ENCODE data around the gene SLC25A43.

Gene SLC25A43

GRCh38 chrX:119467842-119468550 lies 68.9 kb downstream of the SLC25A43 start, which contains the start of gene SLC25A5:
TSS of gene SLC25A5 (plus strand) at chrX:119468444. CDS start at chrX:119468516, 72 bp downstream.
- Histone ChIP-seq H3K23ac (ENCODE audit: low read length) (no peak within 1 kb of the TSS), H3K36me3 (ENCODE audit: control insufficient read depth in 1 of 2, insufficient read depth in 2 of 2, low read length in 2 of 2) (peaks cover 6 to 16% of the 10 kb centered on the region in 2 experiments), H3K4me2 (ENCODE audit: low read length) (peak within 1 kb of the TSS; percentile 95), H3K4me1 (ENCODE audit: control insufficient read depth in 1 of 2, insufficient read depth in 2 of 2, low read length in 2 of 2) (peaks cover 3 to 5% of the 10 kb centered on the region in 2 experiments), H3K9ac (ENCODE audit: low read length) (peak within 1 kb of the TSS; percentile 89), H4K12ac (ENCODE audit: low read depth, low read length) (peak within 1 kb of the TSS; percentile 81), H4K91ac (ENCODE audit: low read depth, low read length) (peak within 1 kb of the TSS; percentile 80), H2BK5ac (ENCODE audit: low read depth, low read length, poor library complexity) (peak within 1 kb of the TSS; percentile 64), H3K9me3 (ENCODE audit: insufficient read depth, low read depth, low read length) (no peaks in the 10 kb centered on the region), H2AK5ac (ENCODE audit: low read length) (no peak within 1 kb of the TSS), H2BK120ac (ENCODE audit: insufficient read depth, low read length, poor library complexity) (peak within 1 kb of the TSS; percentile 75), H3K4me3 (ENCODE audit: low read depth, low read length) (peak within 1 kb of the TSS; percentile 97), H3K27ac (ENCODE audit: low read depth, low read length) (peak within 1 kb of the TSS; percentile 84), H3K14ac (ENCODE audit: low read length) (peak within 1 kb of the TSS; percentile 64), H3K27me3 (ENCODE audit: insufficient read depth, low read length) (no peaks in the 10 kb centered on the region), H2BK12ac (ENCODE audit: low read length) (no peak within 1 kb of the TSS), H3K79me1 (ENCODE audit: low read length) (peaks cover 8% of the 10 kb centered on the region), H3K4ac (ENCODE audit: low read depth, low read length) (peak within 1 kb of the TSS; percentile 70), H3K18ac (ENCODE audit: low read length) (peak within 1 kb of the TSS; percentile 93), H3K79me2 (ENCODE audit: control insufficient read depth, insufficient read depth, low read length, poor library complexity) (peaks cover 5% of the 10 kb centered on the region), H4K8ac (ENCODE audit: low read depth, low read length) (peak within 1 kb of the TSS; percentile 91), H2AFZ (ENCODE audit: insufficient read depth, low read length, poor library complexity) (peak within 1 kb of the TSS; percentile 75)
- peak; percentile 78 to 79 for DNase-seq
- no CpG with 5 or more reads among the region's 46 CpGs for WGBS (ENCODE audit: extremely low coverage, insufficient coverage, insufficient read length)

GRCh38 chrX:119468551-119469312 lies 69.6 kb downstream of the SLC25A43 start:
- peak overlapping the region; percentile 64 for H2BK5ac ChIP-seq (ENCODE audit: low read depth, low read length, poor library complexity)
- peak overlapping the region; percentile 59 for H2AFZ ChIP-seq (ENCODE audit: insufficient read depth, low read length, poor library complexity)
- peak overlapping the region; percentile 91 for H4K8ac ChIP-seq (ENCODE audit: low read depth, low read length)
- peak overlapping the region; percentile 70 for H3K4ac ChIP-seq (ENCODE audit: low read depth, low read length)
- H3K79me2 ChIP-seq (ENCODE audit: control insufficient read depth, insufficient read depth, low read length, poor library complexity), result peaks cover 5% of the 10 kb centered on the region
- peak overlapping the region; percentile 93 for H3K18ac ChIP-seq (ENCODE audit: low read length)
- H3K23ac ChIP-seq (ENCODE audit: low read length), result no peak overlapping the region
- DNase-seq, result peak; percentile 76 to 85
- no peaks in the 10 kb centered on the region for H3K9me3 ChIP-seq (ENCODE audit: insufficient read depth, low read depth, low read length)
- no peak overlapping the region for H2AK5ac ChIP-seq (ENCODE audit: low read length)
- peak overlapping the region; percentile 89 for H3K9ac ChIP-seq (ENCODE audit: low read length)
- H3K14ac ChIP-seq (ENCODE audit: low read length), result peak overlapping the region; percentile 64
- H3K79me1 ChIP-seq (ENCODE audit: low read length), result peaks cover 8% of the 10 kb centered on the region
- H2BK120ac ChIP-seq (ENCODE audit: insufficient read depth, low read length, poor library complexity), result peak overlapping the region; percentile 75
- no peak overlapping the region for H2BK12ac ChIP-seq (ENCODE audit: low read length)
- H3K4me1 ChIP-seq (ENCODE audit: control insufficient read depth in 1 of 2, insufficient read depth in 2 of 2, low read length in 2 of 2), result peaks cover 3 to 5% of the 10 kb centered on the region in 2 experiments
- WGBS (ENCODE audit: extremely low coverage, insufficient coverage, insufficient read length), result no CpG with 5 or more reads among the region's 78 CpGs
- H3K4me3 ChIP-seq (ENCODE audit: low read depth, low read length), result peak overlapping the region; percentile 97
- H4K12ac ChIP-seq (ENCODE audit: low read depth, low read length), result peak overlapping the region; percentile 81
- peak overlapping the region; percentile 80 for H4K91ac ChIP-seq (ENCODE audit: low read depth, low read length)
- peak overlapping the region; percentile 95 for H3K4me2 ChIP-seq (ENCODE audit: low read length)
- peaks cover 6 to 16% of the 10 kb centered on the region in 2 experiments for H3K36me3 ChIP-seq (ENCODE audit: control insufficient read depth in 1 of 2, insufficient read depth in 2 of 2, low read length in 2 of 2)
- H3K27ac ChIP-seq (ENCODE audit: low read depth, low read length), result peak overlapping the region; percentile 84
- H3K27me3 ChIP-seq (ENCODE audit: insufficient read depth, low read length), result no peaks in the 10 kb centered on the region

GRCh38 chrX:119469313-119469635 lies 70.1 kb downstream of the SLC25A43 start:
- no peak overlapping the region for H4K12ac ChIP-seq (ENCODE audit: low read depth, low read length)
- H4K8ac ChIP-seq (ENCODE audit: low read depth, low read length), result no peak overlapping the region
- peak overlapping the region; percentile 82 for H3K4me3 ChIP-seq (ENCODE audit: low read depth, low read length)
- peak overlapping the region; percentile 95 for H3K4me2 ChIP-seq (ENCODE audit: low read length)
- WGBS (ENCODE audit: extremely low coverage, insufficient coverage, insufficient read length), result no CpG with 5 or more reads among the region's 8 CpGs
- peaks cover 5% of the 10 kb centered on the region for H3K79me2 ChIP-seq (ENCODE audit: control insufficient read depth, insufficient read depth, low read length, poor library complexity)
- H2BK12ac ChIP-seq (ENCODE audit: low read length), result no peak overlapping the region
- H2BK5ac ChIP-seq (ENCODE audit: low read depth, low read length, poor library complexity), result no peak overlapping the region
- no peak for DNase-seq
- no peak overlapping the region for H2BK120ac ChIP-seq (ENCODE audit: insufficient read depth, low read length, poor library complexity)
- peaks cover 8% of the 10 kb centered on the region for H3K79me1 ChIP-seq (ENCODE audit: low read length)
- no peaks in the 10 kb centered on the region for H3K9me3 ChIP-seq (ENCODE audit: insufficient read depth, low read depth, low read length)
- H3K4me1 ChIP-seq (ENCODE audit: control insufficient read depth in 1 of 2, insufficient read depth in 2 of 2, low read length in 2 of 2), result peaks cover 3 to 5% of the 10 kb centered on the region in 2 experiments
- H3K36me3 ChIP-seq (ENCODE audit: control insufficient read depth in 1 of 2, insufficient read depth in 2 of 2, low read length in 2 of 2), result peaks cover 6 to 16% of the 10 kb centered on the region in 2 experiments
- peak overlapping the region; percentile 78 for H3K9ac ChIP-seq (ENCODE audit: low read length)
- H3K18ac ChIP-seq (ENCODE audit: low read length), result no peak overlapping the region
- H3K23ac ChIP-seq (ENCODE audit: low read length), result no peak overlapping the region
- H3K27ac ChIP-seq (ENCODE audit: low read depth, low read length), result no peak overlapping the region
- H2AFZ ChIP-seq (ENCODE audit: insufficient read depth, low read length, poor library complexity), result peak overlapping the region; percentile 5
- no peaks in the 10 kb centered on the region for H3K27me3 ChIP-seq (ENCODE audit: insufficient read depth, low read length)
- H3K14ac ChIP-seq (ENCODE audit: low read length), result no peak overlapping the region
- H4K91ac ChIP-seq (ENCODE audit: low read depth, low read length), result no peak overlapping the region
- H3K4ac ChIP-seq (ENCODE audit: low read depth, low read length), result peak overlapping the region; percentile 19
- no peak overlapping the region for H2AK5ac ChIP-seq (ENCODE audit: low read length)

GRCh38 chrX:119474615-119475388 lies 75.7 kb downstream of the SLC25A43 start:
- Histone ChIP-seq H3K9ac (ENCODE audit: low read length) (no peak overlapping the region), H3K27ac (ENCODE audit: low read depth, low read length) (no peak overlapping the region), H3K14ac (ENCODE audit: low read length) (no peak overlapping the region), H4K12ac (ENCODE audit: low read depth, low read length) (no peak overlapping the region), H3K23ac (ENCODE audit: low read length) (no peak overlapping the region), H2AK5ac (ENCODE audit: low read length) (no peak overlapping the region), H3K79me2 (ENCODE audit: control insufficient read depth, insufficient read depth, low read length, poor library complexity) (no peaks in the 10 kb centered on the region), H3K9me3 (ENCODE audit: insufficient read depth, low read depth, low read length) (no peaks in the 10 kb centered on the region), H3K4ac (ENCODE audit: low read depth, low read length) (no peak overlapping the region), H2BK120ac (ENCODE audit: insufficient read depth, low read length, poor library complexity) (no peak overlapping the region), H2AFZ (ENCODE audit: insufficient read depth, low read length, poor library complexity) (no peak overlapping the region), H3K18ac (ENCODE audit: low read length) (no peak overlapping the region), H3K79me1 (ENCODE audit: low read length) (no peaks in the 10 kb centered on the region), H3K4me3 (ENCODE audit: low read depth, low read length) (no peak overlapping the region), H2BK12ac (ENCODE audit: low read length) (no peak overlapping the region), H4K91ac (ENCODE audit: low read depth, low read length) (no peak overlapping the region), H3K4me1 (ENCODE audit: control insufficient read depth in 1 of 2, insufficient read depth in 2 of 2, low read length in 2 of 2) (peaks cover 0 to 2% of the 10 kb centered on the region in 2 experiments), H3K27me3 (ENCODE audit: insufficient read depth, low read length) (no peaks in the 10 kb centered on the region), H4K8ac (ENCODE audit: low read depth, low read length) (no peak overlapping the region), H3K36me3 (ENCODE audit: control insufficient read depth in 1 of 2, insufficient read depth in 2 of 2, low read length in 2 of 2) (peaks cover 3 to 13% of the 10 kb centered on the region in 2 experiments), H3K4me2 (ENCODE audit: low read length) (no peak overlapping the region), H2BK5ac (ENCODE audit: low read depth, low read length, poor library complexity) (no peak overlapping the region)
- WGBS (ENCODE audit: extremely low coverage, insufficient coverage, insufficient read length), result no CpG with 5 or more reads among the region's 23 CpGs
- DNase-seq, result no peak
